Left renal cortex interstitium (tissue), 4 donors: Measurements from ENCODE around the gene SLC8A2. TPM values are rescaled to one million over a fixed set of nuclear protein-coding genes. Genes with fewer than 3 reads are reported as not detected.
"Not testable (repeated sequence)": the region's sequence is repeated elsewhere in the genome, so short reads cannot be mapped to it uniquely, and the experiment has no call there.

Source experiments
- DNase-seq, 4 donors: peaks; one replicate each; pipeline ENCODE4 v3.0.0-alpha.2; 2013; ENCODE audit warnings: low read depth in 4 of 4, low spot score in 2 of 4, missing footprints in 1 of 4
- polyA plus RNA-seq, 4 donors: library from polyadenylated mRNA; unstranded; fragments of 120-200 nt; gene quantifications; one replicate each; pipeline ENCODE4 v1.2.1, GENCODE V29; 2013; ENCODE audit not compliant: insufficient read length in 4 of 4

SLC8A2 gene
- polyA plus RNA-seq, 4 donors = 0.17 to 0.44 (median 0.31) TPM

- DNase-seq = no peak
These were observed 54.5 kb downstream of the SLC8A2 start for GRCh38 chr19:47417107-47417745.

GRCh38 chr19:47416643-47416985 lies 55.1 kb downstream of the SLC8A2 start:
- DNase-seq = no peak

- no peak for DNase-seq
These were observed 55.6 kb downstream of the SLC8A2 start for GRCh38 chr19:47415953-47416642.

GRCh38 chr19:47414469-47414868 lies 57.2 kb downstream of the SLC8A2 start:
- DNase-seq = no peak

GRCh38 chr19:47413941-47414340 lies 57.8 kb downstream of the SLC8A2 start:
- DNase-seq = no peak

GRCh38 chr19:47411696-47412095 lies 60.0 kb downstream of the SLC8A2 start:
- DNase-seq = not testable (repeated sequence)

- no peak for DNase-seq
These were observed 60.6 kb downstream of the SLC8A2 start for GRCh38 chr19:47411101-47411500.

- DNase-seq = no peak
These were observed 63.3 kb downstream of the SLC8A2 start for GRCh38 chr19:47408156-47408938.

- DNase-seq = no peak
These were observed 64.3 kb downstream of the SLC8A2 start for GRCh38 chr19:47407417-47407774.

GRCh38 chr19:47406711-47407416 lies 64.8 kb downstream of the SLC8A2 start:
- DNase-seq = no peak

GRCh38 chr19:47405854-47406417 lies 65.8 kb downstream of the SLC8A2 start:
- DNase-seq = no peak

- no peak for DNase-seq
These were observed 66.5 kb downstream of the SLC8A2 start for GRCh38 chr19:47405197-47405550.

GRCh38 chr19:47404334-47405196 lies 67.1 kb downstream of the SLC8A2 start:
- no peak for DNase-seq

- DNase-seq = no peak
These were observed 69.2 kb downstream of the SLC8A2 start for GRCh38 chr19:47402504-47402903.

- no peak for DNase-seq
These were observed 72.7 kb downstream of the SLC8A2 start for GRCh38 chr19:47398707-47399597.

- DNase-seq = peak in 3 of 4 donors; percentile 8 to 21 (median 20)
These were observed 80.0 kb downstream of the SLC8A2 start for GRCh38 chr19:47391510-47392223.

GRCh38 chr19:47390533-47391488 lies 80.9 kb downstream of the SLC8A2 start:
- no peak for DNase-seq
